Left kidney (tissue), 2 donors: ENCODE results near the gene IQCK. TPM values are rescaled to one million over a fixed set of nuclear protein-coding genes. Genes with fewer than 3 reads are reported as not detected.
"Not testable (repeated sequence)": the region's sequence is repeated elsewhere in the genome, so short reads cannot be mapped to it uniquely, and the experiment has no call there.

Experiments
- DNase-seq: peaks from one replicate; pipeline ENCODE4 v3.0.0-alpha.2; 2013
- polyA plus RNA-seq: library from polyadenylated mRNA; unstranded; fragments of 120-200 nt; gene quantifications from one replicate; pipeline ENCODE4 v1.2.1, GENCODE V29; 2013; ENCODE audit not compliant: insufficient read length

IQCK gene
- polyA plus RNA-seq, 1 donor, result 44.7 TPM

DNA sequence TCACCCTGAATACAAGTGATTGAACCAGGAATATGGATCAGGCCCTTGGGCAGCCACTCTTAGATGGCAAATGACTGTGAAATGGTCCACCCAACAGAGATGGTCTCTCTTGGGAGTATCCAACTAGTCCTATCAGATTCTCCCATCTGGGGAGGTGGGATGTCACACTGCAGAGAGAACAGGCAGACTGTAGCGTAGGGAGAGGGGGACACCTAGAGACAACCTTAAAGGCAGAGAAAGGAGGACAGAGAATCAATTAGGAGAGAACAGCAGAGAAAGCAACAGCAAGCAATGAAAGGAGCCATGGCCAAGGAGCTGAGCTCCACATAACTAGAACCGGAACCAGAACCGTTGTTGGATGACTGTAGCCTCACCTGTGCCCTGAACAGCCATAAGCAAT is 37.2 kb downstream of the IQCK start:
- DNase-seq, result no peak

- no peak for DNase-seq
Measured at GRCh38 chr16:19757026-19757425, 39.0 kb downstream of the IQCK start.

- no peak for DNase-seq
Measured at GRCh38 chr16:19757762-19758595, 39.9 kb downstream of the IQCK start.

DNA sequence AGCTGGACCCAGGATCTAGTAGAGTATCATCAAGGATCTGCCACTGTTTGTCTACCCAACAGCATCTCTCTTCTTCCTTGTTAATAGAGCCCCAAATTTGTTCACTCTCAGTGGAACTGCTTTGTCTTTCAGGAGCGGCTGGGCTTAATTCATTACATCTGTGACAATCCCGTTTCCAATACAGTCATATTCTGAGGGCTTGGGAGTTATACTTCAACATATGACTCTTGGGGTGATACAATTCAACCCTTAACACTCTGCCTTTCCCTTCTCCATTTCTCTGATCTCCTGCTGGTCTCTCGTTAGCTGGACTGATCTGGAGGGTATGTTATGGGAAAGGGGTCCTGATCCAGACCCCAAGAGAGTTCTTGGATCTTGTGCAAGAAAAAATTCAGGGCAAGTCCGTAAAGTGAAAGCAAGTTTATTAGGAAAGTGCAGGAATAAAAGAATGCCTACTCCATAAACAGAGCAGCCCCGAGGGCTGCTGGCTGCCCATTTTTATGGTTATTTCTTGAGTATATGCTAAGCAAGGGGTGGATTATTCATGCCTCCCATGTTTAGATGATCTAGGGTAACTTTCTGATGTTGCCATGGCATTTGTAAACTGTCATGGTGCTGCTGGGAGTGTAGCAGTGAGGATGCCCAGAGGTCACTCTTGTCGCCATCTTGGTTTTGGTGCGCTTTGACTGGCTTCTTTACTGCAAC is 42.4 kb downstream of the IQCK start:
- no peak for DNase-seq

DNA sequence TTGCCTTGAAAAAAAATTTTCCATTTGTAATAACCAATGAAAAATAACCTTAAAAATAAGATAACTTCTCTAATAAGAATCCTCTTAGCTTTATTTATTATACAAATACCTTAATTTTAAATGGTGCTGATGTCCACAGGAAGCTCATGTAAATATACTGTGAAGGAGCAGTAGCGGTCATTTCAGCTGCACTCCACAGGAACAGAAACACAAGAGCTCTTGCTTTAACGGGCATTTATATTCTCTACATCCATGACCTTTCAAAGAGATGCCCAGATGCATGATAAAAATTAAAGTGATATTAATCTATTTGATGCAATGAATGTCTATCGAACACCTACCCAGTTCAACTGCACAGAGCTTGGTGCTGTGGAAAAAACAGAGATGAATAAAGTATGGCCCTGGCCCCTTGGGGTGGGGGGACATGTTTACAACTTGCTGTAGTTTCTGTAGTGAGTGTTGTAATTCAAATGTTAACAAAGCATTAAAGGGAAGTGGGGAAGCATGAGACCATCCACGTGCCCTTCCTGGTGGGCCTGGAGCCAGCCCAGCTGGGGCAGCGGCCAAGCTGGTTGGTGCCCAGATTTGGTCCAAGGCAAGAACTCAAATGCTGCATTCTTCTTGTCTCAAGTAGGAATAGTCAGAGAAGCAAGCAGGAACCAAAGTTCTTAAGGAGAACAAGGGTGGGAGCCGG is 47.9 kb downstream of the IQCK start:
- DNase-seq, result no peak

DNA sequence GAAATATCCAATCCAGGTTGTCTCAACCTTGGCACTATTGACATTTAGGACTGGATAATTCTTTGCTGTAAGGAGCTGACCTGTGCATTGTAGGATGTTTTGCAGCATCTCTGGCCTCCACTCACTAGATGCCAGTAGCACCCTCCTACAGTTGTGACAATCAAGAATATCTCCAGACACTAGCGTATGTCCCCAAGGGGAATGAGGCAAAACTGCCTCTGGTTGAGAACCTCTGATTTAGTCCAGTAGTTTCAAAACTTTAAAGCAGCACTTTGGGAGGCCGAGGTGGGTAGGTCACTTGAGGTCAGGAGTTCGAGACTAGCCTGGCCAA is 48.4 kb downstream of the IQCK start:
- DNase-seq, result no peak

DNA sequence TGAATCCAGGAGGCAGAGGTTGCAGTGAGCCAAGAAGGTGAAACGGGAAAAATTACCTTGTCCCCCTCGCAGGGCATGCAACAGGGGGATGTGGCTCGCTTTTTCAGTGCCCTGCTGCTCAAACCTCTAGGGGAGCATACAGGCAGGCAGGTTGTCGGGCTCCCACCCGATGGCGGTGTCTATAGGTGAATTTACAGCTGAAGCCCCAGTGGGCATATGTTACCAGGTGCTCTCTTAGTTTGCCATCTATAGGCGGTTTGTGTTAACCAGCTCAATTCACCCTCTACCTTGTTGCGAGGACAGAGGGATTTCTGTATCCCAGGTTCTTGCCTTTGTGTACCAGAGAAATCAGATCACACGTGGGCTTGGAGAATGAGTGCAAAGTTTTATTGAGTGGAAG is 48.9 kb downstream of the IQCK start:
- DNase-seq, result no peak

DNA sequence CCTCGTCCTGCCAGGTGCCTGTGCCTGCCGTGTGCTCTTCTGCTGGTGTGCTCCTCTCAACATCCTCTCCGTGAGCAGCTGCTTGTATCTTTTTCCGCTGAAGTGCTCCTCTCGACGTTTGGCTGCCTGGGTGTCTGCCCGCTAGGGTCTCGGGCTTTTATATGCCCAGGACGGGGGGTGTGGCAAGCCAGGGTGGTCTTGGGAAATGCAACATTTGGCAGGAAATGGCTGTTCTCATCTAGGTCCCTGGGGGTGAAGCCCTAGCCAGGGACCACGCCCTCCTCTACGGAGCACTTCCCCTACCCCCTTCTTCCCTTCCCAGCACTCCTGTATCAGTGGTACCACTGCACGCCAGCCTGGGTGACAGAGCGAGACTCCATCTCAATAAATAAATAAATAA is 49.4 kb downstream of the IQCK start:
- no peak for DNase-seq

DNA sequence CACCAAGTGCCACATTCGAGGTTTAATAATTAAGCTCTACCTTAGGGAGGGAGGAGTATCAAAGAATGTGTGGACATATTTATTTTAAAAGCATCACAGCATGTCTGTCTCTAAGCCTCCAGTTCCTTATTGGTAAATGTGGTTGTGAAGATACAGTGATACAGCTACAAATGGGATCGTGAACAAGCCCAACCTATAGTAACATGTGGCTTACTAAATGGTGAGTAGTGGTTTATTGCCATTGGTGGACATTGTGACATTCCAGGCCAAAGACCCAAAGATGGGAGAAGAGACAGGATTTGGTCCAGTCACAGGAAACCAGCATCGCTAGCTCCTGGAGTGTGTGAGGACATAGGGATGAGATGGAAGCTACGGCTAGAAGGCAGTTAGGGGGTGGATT is 51.2 kb downstream of the IQCK start:
- DNase-seq, result no peak

DNA sequence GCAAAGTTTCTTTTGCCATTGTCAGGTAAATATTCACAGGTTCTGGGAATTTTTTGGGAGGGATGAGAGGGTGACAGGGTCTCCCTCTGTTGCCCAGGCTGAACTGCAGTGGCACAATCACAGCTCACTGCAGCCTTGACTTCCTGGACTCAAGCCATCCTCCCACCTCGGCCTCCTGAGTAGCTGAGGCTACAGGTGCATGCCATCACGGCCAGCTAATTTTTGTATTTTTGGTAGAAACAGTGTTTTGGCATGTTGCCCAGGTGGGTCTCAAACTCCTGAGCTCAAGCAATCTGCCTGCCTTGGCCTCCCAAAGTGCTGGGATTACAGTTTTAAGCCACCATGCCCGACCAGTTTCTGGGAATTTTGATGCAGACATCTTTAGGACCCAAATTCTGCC is 53.0 kb downstream of the IQCK start:
- no peak for DNase-seq

DNA sequence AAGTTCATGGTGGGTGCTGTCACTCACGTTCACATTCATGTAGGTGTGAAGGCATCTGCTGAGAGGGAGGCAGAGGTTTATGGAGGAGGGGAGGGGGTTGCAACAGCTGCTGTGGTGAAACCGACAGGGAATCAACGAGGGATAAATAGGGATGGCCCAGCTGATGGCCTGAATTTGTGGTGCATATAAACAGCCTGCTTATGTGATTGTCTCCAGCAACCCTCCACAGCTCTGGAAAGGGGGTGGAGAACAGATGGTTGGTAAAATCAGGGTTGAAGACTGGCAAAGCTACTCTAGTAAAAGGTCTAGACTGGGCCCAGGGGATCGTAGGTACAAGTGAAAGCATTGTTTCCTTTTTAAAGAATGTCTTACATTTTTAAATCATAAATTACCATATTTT is 53.7 kb downstream of the IQCK start:
- DNase-seq, result no peak

DNA sequence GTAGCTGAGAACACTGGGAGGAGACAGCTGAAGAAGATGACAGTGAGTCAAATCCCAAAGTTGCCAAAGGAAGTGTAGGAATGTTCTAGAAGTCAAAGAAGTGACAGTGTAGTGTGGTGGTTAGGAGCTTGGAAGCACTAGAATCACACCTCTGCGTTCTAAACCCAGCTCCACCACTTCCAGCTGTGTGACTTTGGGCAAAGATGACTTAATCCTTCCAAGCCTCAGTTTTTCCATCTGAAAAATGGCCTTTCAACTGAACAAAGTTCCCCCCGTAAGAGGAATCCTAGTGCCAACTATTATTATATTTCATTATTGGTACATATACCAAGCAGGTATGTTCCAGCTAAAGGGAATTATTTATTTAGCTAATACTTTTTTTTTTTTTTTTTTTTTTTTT is 56.0 kb downstream of the IQCK start:
- DNase-seq, result no peak

- DNase-seq, result no peak
Measured at GRCh38 chr16:19776147-19776546, 58.1 kb downstream of the IQCK start.

DNA sequence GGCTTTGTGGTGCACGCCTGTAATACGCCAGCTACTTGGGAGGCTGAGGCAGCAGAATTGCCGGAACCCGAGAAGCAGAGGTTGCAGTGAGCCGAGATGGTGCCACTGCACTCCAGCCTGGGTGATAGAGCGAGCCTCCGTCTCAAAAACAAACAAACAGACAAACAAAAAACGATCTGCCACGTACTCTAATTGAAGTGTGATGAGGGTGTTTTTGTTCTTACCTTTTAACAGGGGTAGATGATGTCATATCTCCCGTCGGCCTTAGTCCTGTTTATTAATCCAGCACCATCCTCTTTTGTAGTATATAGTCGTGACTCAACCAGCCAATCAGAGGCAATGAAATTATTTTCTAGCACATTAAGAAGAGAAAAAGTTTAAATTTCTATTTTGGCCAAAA is 58.5 kb downstream of the IQCK start:
- DNase-seq, result no peak

DNA sequence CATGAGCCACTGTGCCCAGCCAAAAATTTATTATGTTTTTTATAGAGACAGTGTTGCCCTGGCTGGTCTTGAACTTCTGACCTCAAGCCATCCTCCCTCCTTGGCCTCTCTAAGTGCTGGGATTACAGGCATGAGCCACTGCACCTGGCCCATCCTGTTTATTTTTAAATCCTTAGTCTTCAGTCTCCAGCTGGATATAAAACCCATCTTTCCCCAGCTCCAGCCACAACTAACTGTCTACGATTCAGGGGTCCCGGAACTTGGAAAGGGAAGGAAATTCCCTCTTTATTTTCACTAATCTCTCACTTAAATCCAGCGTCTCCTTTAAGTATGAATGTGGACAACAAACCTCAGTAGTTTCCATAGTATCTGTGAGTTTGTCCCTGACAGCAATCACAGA is 62.2 kb downstream of the IQCK start:
- no peak for DNase-seq

- no peak for DNase-seq
Measured at GRCh38 chr16:19781226-19781625, 63.2 kb downstream of the IQCK start.

- no peak for DNase-seq
Measured at GRCh38 chr16:19783363-19784182, 65.5 kb downstream of the IQCK start.

DNA sequence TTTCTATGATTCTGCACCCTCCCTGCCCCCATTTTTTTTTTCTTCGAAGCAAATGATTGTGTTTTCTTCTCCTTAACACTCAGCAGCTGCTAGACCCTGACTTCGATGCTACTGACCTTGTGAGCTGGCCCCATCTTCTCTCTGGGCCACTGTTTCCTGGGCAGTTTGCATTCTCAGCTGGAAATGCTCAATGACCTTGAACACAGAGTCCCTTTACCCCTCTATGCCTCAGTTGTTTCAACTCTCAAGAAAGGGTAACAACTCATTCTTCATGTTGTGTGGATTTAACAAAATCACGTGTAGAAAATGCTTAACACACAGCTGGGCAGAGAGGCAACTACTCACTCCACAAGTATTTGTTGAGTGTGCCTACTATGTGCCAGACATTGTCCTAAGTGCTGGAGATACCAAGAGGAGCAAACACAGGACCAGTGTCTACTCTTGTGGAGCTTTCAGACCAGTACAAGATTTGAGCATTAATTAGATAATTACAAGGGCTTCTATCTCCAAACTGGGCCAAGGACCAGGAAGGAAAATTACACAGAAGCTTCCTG is 66.2 kb downstream of the IQCK start:
- DNase-seq, result no peak

GRCh38 chr16:19785081-19785480 is 67.0 kb downstream of the IQCK start:
- DNase-seq, result no peak

DNA sequence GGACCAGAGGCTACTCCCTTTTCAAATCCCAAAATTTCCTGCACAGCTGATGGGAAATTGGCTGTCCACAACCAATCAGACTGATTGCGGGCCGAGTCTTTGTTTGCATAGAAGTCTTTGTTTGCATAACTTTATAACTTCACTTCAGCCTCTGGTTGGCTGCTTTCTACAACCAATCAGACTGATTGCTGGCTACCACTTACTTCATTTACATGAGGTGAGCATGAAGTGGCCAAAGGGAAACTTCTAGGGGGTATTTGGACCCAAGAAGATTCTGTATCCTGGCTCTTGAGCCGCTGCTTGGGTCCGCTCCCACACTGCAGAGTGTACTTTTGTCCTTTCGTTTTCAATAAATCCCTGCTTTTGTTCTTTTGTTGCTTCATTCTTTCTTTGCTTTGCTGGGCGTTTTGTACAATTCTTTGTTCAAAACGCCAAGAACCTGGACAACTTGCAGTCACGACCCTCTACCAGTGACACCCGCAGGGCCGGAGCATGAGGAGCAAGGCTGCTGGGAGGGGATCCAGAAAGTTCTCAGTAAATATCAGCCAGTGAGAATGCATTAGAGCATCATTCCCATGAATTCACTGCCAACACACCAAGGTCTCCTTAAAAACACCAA is 67.5 kb downstream of the IQCK start:
- DNase-seq, result no peak

DNA sequence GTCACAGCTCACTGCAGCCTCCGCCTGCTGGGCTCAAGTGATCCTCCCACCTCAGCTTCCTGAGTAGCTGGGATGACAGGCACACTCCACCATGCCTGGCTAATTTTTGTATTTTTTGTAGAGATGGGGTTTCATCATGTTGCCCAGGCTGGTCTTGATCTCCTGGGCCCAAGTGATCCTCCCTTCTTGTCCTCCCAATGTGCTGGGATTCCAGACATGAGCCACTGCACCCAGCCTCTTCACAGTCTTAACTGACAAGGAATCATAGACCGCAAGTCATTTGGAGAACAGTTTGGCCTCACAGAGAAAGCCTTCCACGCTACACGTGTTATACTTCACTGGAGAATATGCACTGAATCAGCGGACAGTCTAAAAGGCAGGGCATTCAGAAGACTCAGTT is 83.3 kb downstream of the IQCK start:
- not testable (repeated sequence) for DNase-seq

DNA sequence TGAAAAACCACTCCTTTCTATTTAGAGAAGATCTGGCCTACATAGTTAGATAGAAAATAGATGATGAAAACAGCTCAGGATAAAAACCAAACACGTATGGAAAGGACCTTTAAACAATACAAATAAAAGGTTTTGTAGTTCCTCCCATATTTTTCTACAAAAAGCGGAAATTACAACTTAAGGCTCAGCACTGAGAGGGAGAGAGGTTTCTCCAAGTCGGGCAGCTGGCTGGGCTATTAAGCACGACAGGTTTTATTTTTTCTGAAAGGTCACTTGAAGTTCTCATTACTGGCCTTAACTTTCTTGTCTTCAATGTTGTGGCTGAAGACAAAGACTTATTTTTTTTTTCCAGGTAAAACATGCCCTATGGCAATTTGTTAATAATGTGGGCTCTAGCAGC is 83.8 kb downstream of the IQCK start:
- DNase-seq, result not testable (repeated sequence)
